Mucosa of gallbladder (tissue), 1 donor: ENCODE results near the gene PLXNB3. TPM values are rescaled to one million over a fixed set of nuclear protein-coding genes. Genes with fewer than 3 reads are reported as not detected.
A peak's percentile ranks its signal among the peaks of the same experiment; 100 is the strongest.
"Not testable (repeated sequence)": the region's sequence is repeated elsewhere in the genome, so short reads cannot be mapped to it uniquely, and the experiment has no call there.

Experiments
- DNase-seq: peaks from one replicate; pipeline ENCODE4 v3.0.0-alpha.2; 2020; ENCODE audit warnings: low spot score
- total RNA-seq: library from RNA; stranded (reverse); gene quantifications from one replicate; pipeline ENCODE4 v1.2.1, GENCODE V29; 2021
- donor health status: DM: no; HTN: no; CAD: no.

Gene PLXNB3
- total RNA-seq, 1 donor from 2014 or later: 65.3 TPM

GRCh38 chrX:153732401-153732800, 31.6 kb upstream of the PLXNB3 start:
- no peak for DNase-seq

GRCh38 chrX:153733651-153734240, 30.3 kb upstream of the PLXNB3 start:
- DNase-seq: no peak

- no peak for DNase-seq
These were observed 29.2 kb upstream of the PLXNB3 start for GRCh38 chrX:153734871-153735270.

GRCh38 chrX:153735274-153735673, 28.8 kb upstream of the PLXNB3 start:
- DNase-seq: no peak

- no peak for DNase-seq
These were observed 27.8 kb upstream of the PLXNB3 start for GRCh38 chrX:153736071-153736820.

GRCh38 chrX:153736871-153737441, 27.1 kb upstream of the PLXNB3 start:
- DNase-seq: no peak

- DNase-seq: no peak
These were observed 25.9 kb upstream of the PLXNB3 start for GRCh38 chrX:153738056-153738605.

- no peak for DNase-seq
These were observed 24.1 kb upstream of the PLXNB3 start for GRCh38 chrX:153739754-153740486.

GRCh38 chrX:153740631-153741222, 23.3 kb upstream of the PLXNB3 start:
- no peak for DNase-seq

GRCh38 chrX:153741446-153741845, 22.6 kb upstream of the PLXNB3 start:
- no peak for DNase-seq

GRCh38 chrX:153742111-153742510, 21.9 kb upstream of the PLXNB3 start:
- DNase-seq: not testable (repeated sequence)

- not testable (repeated sequence) for DNase-seq
These were observed 21.1 kb upstream of the PLXNB3 start for GRCh38 chrX:153742796-153743467.

- peak; percentile 80 for DNase-seq
These were observed 20.4 kb upstream of the PLXNB3 start for GRCh38 chrX:153743468-153744209.

GRCh38 chrX:153744210-153745066, 19.6 kb upstream of the PLXNB3 start:
- no peak for DNase-seq

- not testable (repeated sequence) for DNase-seq
These were observed 19.0 kb upstream of the PLXNB3 start for GRCh38 chrX:153745067-153745433.

- DNase-seq: no peak
These were observed 17.7 kb upstream of the PLXNB3 start for GRCh38 chrX:153746359-153746758.

- not testable (repeated sequence) for DNase-seq
These were observed 17.1 kb upstream of the PLXNB3 start for GRCh38 chrX:153746991-153747390.

GRCh38 chrX:153749017-153749416, 15.0 kb upstream of the PLXNB3 start:
- DNase-seq: not testable (repeated sequence)

- no peak for DNase-seq
These were observed 13.8 kb upstream of the PLXNB3 start for GRCh38 chrX:153750127-153750774.
